Prostate gland (tissue), 2 donors: ENCODE data around the gene ATXN7.

Source experiments
- CTCF ChIP-seq, 4 experiments: fragments of 200-600 bp in 2 of 4; fragments of 450-650 bp in 2 of 4; sonication (generic) in 2 of 4; IDR thresholded peaks; 1 replicate in 3 of 4; 2 replicates in 1 of 4; pipeline ENCODE4 v1.5.1; 2016 to 2019; ENCODE audit warnings: antibody characterized with exemption in 4 of 4, mild to moderate bottlenecking in 2 of 4, moderate library complexity in 2 of 4
- POLR2AphosphoS5 ChIP-seq: sonication (generic); formaldehyde crosslinking; IDR thresholded peaks from one replicate; pipeline ENCODE4 v1.6.1; 2017; ENCODE audit warnings: antibody characterized with exemption

GRCh38 chr3:63945558-63946096, 82.0 kb downstream of the ATXN7 start:
- no peak for TF ChIP-seq CTCF (IDR thresholded peaks at IDR 0.05)
- no peak for TF ChIP-seq POLR2AphosphoS5
